HCT116 (cell line): ENCODE results near the gene LSM6. TPM values are rescaled to one million over a fixed set of nuclear protein-coding genes. Genes with fewer than 3 reads are reported as not detected.

Experiments
- ATAC-seq: fragments of 200-7000 bp; cut with Tn5 transposase; 2 replicates; pipeline ENCODE4 v1.9.1; 2020; ENCODE audit warnings: mild to moderate bottlenecking, moderate library complexity
- BruUV-seq: library from RNA; stranded (reverse); fragments of 400-500 nt; replicated peaks from 2 replicates; lab custom pipeline; 2021; lab: Mats Ljungman, UMichigan
- CTCF ChIA-PET: fragments of 300-600 bp; sonication (Branson Sonifier 250); formaldehyde crosslinking; loops from one replicate; lab custom pipeline; 2021; ENCODE audit warnings: antibody characterized with exemption; lab: Charles Lee
- POLR2A ChIA-PET: fragments of 300-600, 350-600 bp; sonication (Branson Sonifier 250); formaldehyde crosslinking; loops from one replicate; lab custom pipeline; 2021; ENCODE audit warnings: antibody characterized with exemption; lab: Charles Lee
- RAD21 ChIA-PET, 2 experiments: fragments of 300-600 bp; sonication (Branson Sonifier 250); formaldehyde crosslinking; loops; one replicate each; lab custom pipeline; 2023; ENCODE audit warnings: low total read pairs in 2 of 2; ENCODE audit not compliant: uncharacterized antibody in 2 of 2, unreplicated experiment in 2 of 2, low non-redundant PET in 1 of 2; lab: Charles Lee
- DNase-seq: peaks from one replicate; pipeline ENCODE4 v3.0.0-alpha.2; 2010; ENCODE audit warnings: low read depth, low spot score
- H2AFZ ChIP-seq: fragments of 200-600 bp; shearing (Covaris generic), sonication (generic); 2 replicates; pipeline ENCODE4 v1.6.1; 2017; ENCODE audit warnings: low read depth, mixed run types, mixed read lengths, antibody characterized with exemption, low read length; ENCODE audit not compliant: poor library complexity, severe bottlenecking
- H3K27ac ChIP-seq: 2 replicates; pipeline ENCODE4 v1.5.1; 2012; ENCODE audit warnings: low read depth, low read length
- H3K27me3 ChIP-seq: fragments of 200-600 bp; sonication (generic); 2 replicates; pipeline ENCODE4 v1.6.1; 2016; ENCODE audit warnings: mixed run types, low read length, mixed read lengths; ENCODE audit not compliant: insufficient read depth
- H3K36me3 ChIP-seq, 2 experiments: fragments of 200-500 bp in 1 of 2; fragments of 200-600 bp in 1 of 2; sonication (Bioruptor generic) in 1 of 2; sonication (generic) in 1 of 2; 2 replicates each; pipeline versions ENCODE4 v1.5.1 to v1.6.1; 2014 to 2016; ENCODE audit warnings: low read length in 2 of 2, inconsistent platforms in 1 of 2, mixed read lengths in 1 of 2, mixed run types in 1 of 2; ENCODE audit not compliant: insufficient read depth in 2 of 2, control insufficient read depth in 1 of 2
- H3K4me1 ChIP-seq, 2 experiments: fragments of 200-600 bp in 1 of 2; sonication (generic) in 1 of 2; 2 replicates each; pipeline versions ENCODE4 v1.5.1 to v1.6.1; 2012 to 2017; ENCODE audit warnings: low read length in 2 of 2, inconsistent platforms in 1 of 2, mild to moderate bottlenecking in 1 of 2, mixed read lengths in 1 of 2, mixed run types in 1 of 2, moderate library complexity in 1 of 2; ENCODE audit not compliant: insufficient read depth in 2 of 2, control insufficient read depth in 1 of 2
- H3K4me2 ChIP-seq: fragments of 200-600 bp; sonication (generic); 2 replicates; pipeline ENCODE4 v1.6.1; 2017; ENCODE audit warnings: mixed run types, low read length, mixed read lengths
- H3K4me3 ChIP-seq, 2 experiments: fragments of 200-600 bp in 1 of 2; sonication (generic) in 1 of 2; replicated peaks in 1 of 2; 2 replicates each; pipeline ENCODE4 v1.5.1; 2011 to 2016; ENCODE audit warnings: low read length in 2 of 2, control low read depth in 1 of 2, low read depth in 1 of 2, mild to moderate bottlenecking in 1 of 2, mixed read lengths in 1 of 2, mixed run types in 1 of 2
- H3K79me2 ChIP-seq: fragments of 200-600 bp; sonication (generic); 2 replicates; pipeline ENCODE4 v1.6.1; 2017; ENCODE audit warnings: mild to moderate bottlenecking, mixed run types, low read length, moderate library complexity, mixed read lengths; ENCODE audit not compliant: insufficient read depth
- H3K9ac ChIP-seq: fragments of 200-600 bp; sonication (generic); 2 replicates; pipeline ENCODE4 v1.6.1; 2016; ENCODE audit warnings: low read length, mixed read lengths
- H3K9me2 ChIP-seq: fragments of 200-600 bp; sonication (generic), shearing (Covaris generic); 2 replicates; pipeline ENCODE4 v1.6.1; 2017; ENCODE audit warnings: mixed run types, mild to moderate bottlenecking, moderate library complexity; ENCODE audit not compliant: insufficient read depth
- H3K9me3 ChIP-seq, 2 experiments: fragments of 200-500 bp in 1 of 2; fragments of 200-600 bp in 1 of 2; sonication (Bioruptor generic) in 1 of 2; sonication (generic) in 1 of 2; 2 replicates each; pipeline ENCODE4 v1.6.1; 2014 to 2017; ENCODE audit warnings: low read length in 2 of 2, mixed read lengths in 2 of 2, inconsistent platforms in 1 of 2, low read depth in 1 of 2, mild to moderate bottlenecking in 1 of 2, mixed run types in 1 of 2, moderate library complexity in 1 of 2; ENCODE audit not compliant: control insufficient read depth in 1 of 2, insufficient read depth in 1 of 2
- H4K20me1 ChIP-seq: fragments of 200-600 bp; sonication (generic), shearing (Covaris generic); 2 replicates; pipeline ENCODE4 v1.6.1; 2017; ENCODE audit warnings: mixed run types, mild to moderate bottlenecking, moderate library complexity; ENCODE audit not compliant: insufficient read depth
- CTCF ChIP-seq, 3 experiments: fragments of 200-600 bp in 1 of 3; sonication (generic) in 1 of 3; IDR thresholded peaks in 2 of 3; conservative IDR thresholded peaks in 1 of 3; 2 replicates each; pipeline ENCODE4 v1.5.1; 2012 to 2017; ENCODE audit warnings: low read depth in 2 of 3, low read length in 2 of 3, antibody characterized with exemption in 1 of 3, borderline replicate concordance in 1 of 3, control low read depth in 1 of 3, mild to moderate bottlenecking in 1 of 3, mixed read lengths in 1 of 3, mixed run types in 1 of 3, moderate library complexity in 1 of 3; ENCODE audit not compliant: insufficient read depth in 1 of 3
- EGR1 ChIP-seq: IDR thresholded peaks from 2 replicates; pipeline ENCODE4 v1.6.1; 2012; ENCODE audit warnings: low read depth
- EZH2 ChIP-seq: fragments of 200-600 bp; sonication (generic); IDR thresholded peaks from 2 replicates; pipeline ENCODE4 v1.6.1; 2017; ENCODE audit warnings: antibody characterized with exemption, mixed run types
- POLR2A ChIP-seq: IDR thresholded peaks from 2 replicates; pipeline ENCODE4 v1.7.0; 2011; ENCODE audit warnings: borderline replicate concordance; ENCODE audit not compliant: insufficient read depth, insufficient read length; ENCODE audit errors: extremely low read depth
- SRF ChIP-seq: IDR thresholded peaks from 2 replicates; pipeline ENCODE4 v1.6.1; 2012; ENCODE audit warnings: low read depth
- YY1 ChIP-seq: IDR thresholded peaks from 2 replicates; pipeline ENCODE4 v1.6.1; 2011; ENCODE audit warnings: low read length, low read depth, moderate library complexity, mild to moderate bottlenecking; ENCODE audit not compliant: insufficient replicate concordance; ENCODE audit errors: extremely low read depth
- ZBTB33 ChIP-seq: IDR thresholded peaks from 2 replicates; pipeline ENCODE4 v1.6.1; 2011; ENCODE audit warnings: mild to moderate bottlenecking, low read length, moderate library complexity; ENCODE audit not compliant: insufficient replicate concordance; ENCODE audit errors: extremely low read depth
- intact Hi-C: fragments of 100-400 bp; cut with micrococcal nuclease; formaldehyde crosslinking; loops from 2 replicates; pipeline ENCODE4 v1.10.0; 2022
- total RNA-seq: library from RNA; stranded (reverse); gene quantifications from one replicate; pipeline ENCODE4 v1.2.1, GENCODE V29; 2021; ENCODE audit not compliant: unreplicated experiment
- TF ChIP-seq, protein P1 (sequence below): IDR thresholded peaks from 2 replicates; pipeline ENCODE4 v1.6.1; 2012; ENCODE audit warnings: low read depth
- TF ChIP-seq, protein P2 (sequence below): IDR thresholded peaks from 2 replicates; pipeline ENCODE4 v1.6.1; 2012

Gene LSM6
- total RNA-seq, 1 experiment from 2014 or later, result 57.4 TPM

DNA sequence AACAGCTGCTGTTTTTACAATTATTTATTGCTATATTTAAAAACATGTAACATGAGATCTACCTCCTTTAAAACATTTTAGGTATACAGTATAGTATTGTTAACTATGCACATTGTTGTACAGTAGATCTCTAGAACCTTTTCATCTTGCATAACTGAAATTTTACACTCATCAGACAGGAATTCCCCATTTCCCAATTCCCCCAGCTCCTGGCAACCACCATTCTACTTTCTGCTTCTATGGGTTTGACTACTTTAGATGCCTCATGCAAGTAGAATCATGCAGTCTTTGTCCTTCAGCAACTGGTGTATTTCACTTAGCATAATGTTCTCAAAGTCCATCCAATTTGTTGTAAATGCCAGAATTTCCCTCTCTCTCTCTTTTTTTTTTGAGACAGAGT, 9.7 kb upstream of the LSM6 start:
- Histone ChIP-seq H3K9me2 (no peaks in the 10 kb centered on the region), H4K20me1 (no peaks in the 10 kb centered on the region), H3K79me2 (no peaks in the 10 kb centered on the region), H3K27ac (no peak overlapping the region), H3K4me3 (no peak overlapping the region), H3K9ac (no peak overlapping the region)
- CTCF ChIA-PET, result no interaction called here
- no peak for TF ChIP-seq YY1
- TF ChIP-seq, protein P1, sequence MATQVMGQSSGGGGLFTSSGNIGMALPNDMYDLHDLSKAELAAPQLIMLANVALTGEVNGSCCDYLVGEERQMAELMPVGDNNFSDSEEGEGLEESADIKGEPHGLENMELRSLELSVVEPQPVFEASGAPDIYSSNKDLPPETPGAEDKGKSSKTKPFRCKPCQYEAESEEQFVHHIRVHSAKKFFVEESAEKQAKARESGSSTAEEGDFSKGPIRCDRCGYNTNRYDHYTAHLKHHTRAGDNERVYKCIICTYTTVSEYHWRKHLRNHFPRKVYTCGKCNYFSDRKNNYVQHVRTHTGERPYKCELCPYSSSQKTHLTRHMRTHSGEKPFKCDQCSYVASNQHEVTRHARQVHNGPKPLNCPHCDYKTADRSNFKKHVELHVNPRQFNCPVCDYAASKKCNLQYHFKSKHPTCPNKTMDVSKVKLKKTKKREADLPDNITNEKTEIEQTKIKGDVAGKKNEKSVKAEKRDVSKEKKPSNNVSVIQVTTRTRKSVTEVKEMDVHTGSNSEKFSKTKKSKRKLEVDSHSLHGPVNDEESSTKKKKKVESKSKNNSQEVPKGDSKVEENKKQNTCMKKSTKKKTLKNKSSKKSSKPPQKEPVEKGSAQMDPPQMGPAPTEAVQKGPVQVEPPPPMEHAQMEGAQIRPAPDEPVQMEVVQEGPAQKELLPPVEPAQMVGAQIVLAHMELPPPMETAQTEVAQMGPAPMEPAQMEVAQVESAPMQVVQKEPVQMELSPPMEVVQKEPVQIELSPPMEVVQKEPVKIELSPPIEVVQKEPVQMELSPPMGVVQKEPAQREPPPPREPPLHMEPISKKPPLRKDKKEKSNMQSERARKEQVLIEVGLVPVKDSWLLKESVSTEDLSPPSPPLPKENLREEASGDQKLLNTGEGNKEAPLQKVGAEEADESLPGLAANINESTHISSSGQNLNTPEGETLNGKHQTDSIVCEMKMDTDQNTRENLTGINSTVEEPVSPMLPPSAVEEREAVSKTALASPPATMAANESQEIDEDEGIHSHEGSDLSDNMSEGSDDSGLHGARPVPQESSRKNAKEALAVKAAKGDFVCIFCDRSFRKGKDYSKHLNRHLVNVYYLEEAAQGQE, result no peak
- TF ChIP-seq POLR2A, result no peak
- TF ChIP-seq, protein P2, sequence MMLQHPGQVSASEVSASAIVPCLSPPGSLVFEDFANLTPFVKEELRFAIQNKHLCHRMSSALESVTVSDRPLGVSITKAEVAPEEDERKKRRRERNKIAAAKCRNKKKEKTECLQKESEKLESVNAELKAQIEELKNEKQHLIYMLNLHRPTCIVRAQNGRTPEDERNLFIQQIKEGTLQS, result no peak
- TF ChIP-seq EZH2, result no peak
- TF ChIP-seq CTCF (IDR thresholded peaks at IDR 0.05 in 2 of 3, conservative IDR thresholded peaks at IDR 0.05 in 1 of 3; ENCODE audit: borderline replicate concordance in 1 of 3, insufficient read depth in 1 of 3, low read depth in 2 of 3, low read length in 2 of 3), result no peak
- no peak for TF ChIP-seq ZBTB33
- TF ChIP-seq SRF, result no peak
- TF ChIP-seq EGR1, result no peak
- TF ChIP-seq, all 23 proteins: peak for 0
- no peaks in the 10 kb centered on the region for H3K4me1 ChIP-seq
- H3K27me3 ChIP-seq, result no peaks in the 10 kb centered on the region
- no peak for DNase-seq
- no peaks in the 10 kb centered on the region for H3K9me3 ChIP-seq
- intact Hi-C loops, result no loop called here
- H3K4me2 ChIP-seq, result no peak overlapping the region
- H2AFZ ChIP-seq, result no peak overlapping the region
- RAD21 ChIA-PET, result no interaction called here
- no peak for ATAC-seq
- no TSS peak for BruUV-seq
- POLR2A ChIA-PET, result no interaction called here
- no peaks in the 10 kb centered on the region for H3K36me3 ChIP-seq
